Motor neuron (in vitro differentiated cells): ENCODE measurements around the gene NSMCE4A. TPM values are rescaled to one million over a fixed set of nuclear protein-coding genes. Genes with fewer than 3 reads are reported as not detected.
"Not testable (repeated sequence)": the region's sequence is repeated elsewhere in the genome, so short reads cannot be mapped to it uniquely, and the experiment has no call there.

Experiments used
- ATAC-seq, 8 experiments: fragments of 200-7000 bp; cut with Tn5 transposase; replicated peaks in 6 of 8; 2 replicates each; pipeline ENCODE4 v1.8.0; 2021; ENCODE audit warnings: mild to moderate bottlenecking in 8 of 8, moderate library complexity in 8 of 8
- H3K27ac ChIP-seq, 2 donors: fragments of 250-450 bp; sonication (Bioruptor Pico); 2 replicates each; pipeline ENCODE4 v1.9.0; 2021; ENCODE audit warnings: antibody characterized with exemption in 2 of 2, mild to moderate bottlenecking in 2 of 2, moderate library complexity in 1 of 2
- H3K4me1 ChIP-seq, 2 donors: fragments of 250-450 bp; sonication (Bioruptor Pico); replicated peaks in 1 of 2; 2 replicates each; pipeline ENCODE4 v1.6.1; 2021; ENCODE audit warnings: antibody characterized with exemption in 2 of 2, mild to moderate bottlenecking in 2 of 2, moderate library complexity in 1 of 2
- H3K4me3 ChIP-seq, 5 donors: fragments of 250-450 bp; sonication (Bioruptor Pico); 2 replicates each; pipeline ENCODE4 v1.9.0; 2021; ENCODE audit warnings: antibody characterized with exemption in 5 of 5, mild to moderate bottlenecking in 5 of 5, moderate library complexity in 4 of 5
- WGBS, 10 experiments: fragments of 450-650 bp; shearing (Covaris generic); methylation state at CpG; one replicate each; pipeline ENCODE4 v1.0.0; 2022; 5-methylcytosine and 5-hydroxymethylcytosine counted together
- in situ Hi-C, 9 experiments: fragments of 400-800 bp; cut with MboI; loops; one replicate each; pipeline ENCODE4 v1.15.0; 2021; ENCODE audit warnings: low sequenced_read_pairs in 9 of 9, low pct_unique_long_range_greater_than_20kb in 2 of 9; ENCODE audit not compliant: unreplicated experiment in 9 of 9
- total RNA-seq, 8 experiments: library from RNA; unstranded; fragments of 300-600 nt; gene quantifications; 2 replicates each; pipeline versions ENCODE4 v1.2.3 to v1.2.4, GENCODE V29; 2022

NSMCE4A gene
- total RNA-seq, 8 experiments from 2014 or later, result 19.9 to 44.8 (median 23.7) TPM

DNA sequence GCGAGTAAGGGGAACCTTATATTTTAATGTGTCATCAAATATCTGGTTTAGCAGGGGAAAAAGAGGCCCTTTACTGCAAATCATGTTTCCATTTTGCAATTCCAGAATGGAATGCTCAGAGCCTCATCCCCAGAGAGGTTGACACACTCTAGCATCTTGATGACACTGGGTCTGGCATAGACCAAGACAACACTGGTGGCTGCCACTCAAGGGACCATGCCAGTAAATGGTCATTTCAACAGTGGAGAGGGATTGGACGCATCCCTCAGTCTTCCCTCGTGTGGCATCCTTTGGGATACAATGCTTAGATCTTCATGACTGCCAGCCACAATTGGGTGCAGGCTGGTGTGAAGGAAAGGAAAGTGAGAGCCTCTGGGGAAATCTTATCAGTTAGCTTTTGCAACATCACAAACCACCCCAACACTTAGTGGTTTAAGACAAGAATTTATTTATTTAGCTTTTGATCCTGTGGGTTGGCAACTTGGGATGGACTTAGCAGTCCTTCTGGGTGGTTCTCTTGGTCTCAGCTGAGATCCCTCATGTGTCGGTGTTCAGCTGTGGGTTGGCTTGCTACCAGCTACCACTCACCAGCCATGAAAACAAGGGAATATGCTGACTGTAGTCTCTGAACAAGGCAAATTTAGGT is 35.5 kb upstream of the NSMCE4A start:
- no peaks in the 10 kb centered on the region for H3K4me1 ChIP-seq
- H3K4me3 ChIP-seq, result no peak overlapping the region
- no peak overlapping the region for H3K27ac ChIP-seq
- WGBS, 10 experiments, result 20 to 100% (median 89%) methylated on average over 1 to 4 of the region's 4 CpGs; no CpG with 5 or more reads in 1 of the 10 experiments
- in situ Hi-C loops, result no loop called here
- no peak for ATAC-seq

GRCh38 chr10:122007415-122007814 is 32.4 kb upstream of the NSMCE4A start:
- Histone ChIP-seq H3K4me3 (no peak overlapping the region), H3K4me1 (no peaks in the 10 kb centered on the region), H3K27ac (no peak overlapping the region)
- in situ Hi-C loops, result no loop called here
- ATAC-seq, result no peak
- 0 to 90% (median 47%) methylated on average over 2 to 3 of the region's 3 CpGs for WGBS, 10 experiments

DNA sequence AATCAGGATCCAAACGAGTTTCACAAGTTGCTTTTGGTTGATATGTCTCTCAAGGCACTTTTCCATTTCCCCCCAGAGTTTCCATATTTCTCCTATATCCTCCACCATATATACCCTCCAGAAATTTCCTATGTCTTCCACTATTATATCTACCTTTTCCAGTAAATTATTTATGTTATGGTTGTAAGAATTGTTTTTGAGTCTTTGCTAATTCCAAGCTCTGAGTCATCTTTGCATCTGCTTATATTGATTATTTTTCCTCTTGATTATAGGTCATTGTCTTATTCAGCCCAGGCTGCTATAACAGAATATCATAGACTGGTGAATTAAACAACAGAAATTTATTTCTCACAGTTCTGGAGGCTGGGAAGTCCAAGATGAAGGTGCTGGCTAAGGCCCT is 26.7 kb upstream of the NSMCE4A start:
- Histone ChIP-seq H3K27ac (no peak overlapping the region), H3K4me3 (no peak overlapping the region), H3K4me1 (no peaks in the 10 kb centered on the region)
- no peak for ATAC-seq
- 0 to 73% (median 30%) methylated on average over 1 of the region's 1 CpG for WGBS, 10 experiments
- in situ Hi-C loops, result no loop called here

GRCh38 chr10:121999301-121999700 is 24.3 kb upstream of the NSMCE4A start:
- WGBS, 10 experiments, result 8 to 100% (median 86%) methylated on average over 2 to 4 of the region's 4 CpGs; no CpG with 5 or more reads in 1 of the 10 experiments
- no peak for ATAC-seq
- Histone ChIP-seq H3K27ac (no peak overlapping the region), H3K4me3 (no peak overlapping the region), H3K4me1 (peaks cover 0 to 3% of the 10 kb centered on the region in 2 donors)
- in situ Hi-C loops, result no loop called here

DNA sequence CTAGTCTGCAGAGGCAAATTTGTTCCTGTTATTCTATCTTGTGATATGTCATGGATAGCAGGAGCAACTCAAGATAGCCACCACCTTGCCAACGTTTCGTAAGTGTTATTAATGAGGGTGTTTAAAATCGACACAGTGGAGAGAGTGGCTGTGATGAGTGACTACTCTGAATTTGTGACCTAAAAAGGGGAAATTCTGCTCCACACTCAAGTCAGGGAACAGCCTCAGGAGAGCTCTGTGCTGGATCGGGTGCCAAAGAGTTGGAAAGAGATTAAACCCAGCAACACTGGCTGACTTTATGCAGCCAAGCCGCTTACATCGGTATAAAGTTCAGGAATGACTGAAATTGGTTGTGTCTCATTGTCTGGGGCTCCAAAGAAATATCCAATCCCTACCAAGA is 23.4 kb upstream of the NSMCE4A start:
- no peak for ATAC-seq
- in situ Hi-C loops, result no loop called here
- H3K4me3 ChIP-seq, result no peak overlapping the region
- peaks cover 0 to 9% of the 10 kb centered on the region in 2 donors for H3K4me1 ChIP-seq
- H3K27ac ChIP-seq, result no peak overlapping the region
- 18 to 100% (median 85%) methylated on average over 1 to 6 of the region's 6 CpGs; no CpG with 5 or more reads in 1 of the 10 experiments for WGBS, 10 experiments

GRCh38 chr10:121994429-121994941 is 19.5 kb upstream of the NSMCE4A start:
- WGBS, 10 experiments, result 6 to 64% (median 32%) methylated on average over 2 to 7 of the region's 10 CpGs; no CpG with 5 or more reads in 2 of the 10 experiments
- peak; percentile 67 to 99 (median 82) for ATAC-seq
- in situ Hi-C loops, result no loop called here
- no peak overlapping the region for H3K27ac ChIP-seq
- no peak overlapping the region for H3K4me3 ChIP-seq
- H3K4me1 ChIP-seq, result peaks cover 0 to 9% of the 10 kb centered on the region in 2 donors

- WGBS, 10 experiments, result 25 to 100% (median 88%) methylated on average over 1 to 4 of the region's 4 CpGs; no CpG with 5 or more reads in 2 of the 10 experiments
- H3K4me3 ChIP-seq, ATAC-seq, H3K27ac ChIP-seq, in situ Hi-C loops, H3K4me1 ChIP-seq: not testable (repeated sequence)
These were observed 16.7 kb upstream of the NSMCE4A start for GRCh38 chr10:121991727-121992126.

DNA sequence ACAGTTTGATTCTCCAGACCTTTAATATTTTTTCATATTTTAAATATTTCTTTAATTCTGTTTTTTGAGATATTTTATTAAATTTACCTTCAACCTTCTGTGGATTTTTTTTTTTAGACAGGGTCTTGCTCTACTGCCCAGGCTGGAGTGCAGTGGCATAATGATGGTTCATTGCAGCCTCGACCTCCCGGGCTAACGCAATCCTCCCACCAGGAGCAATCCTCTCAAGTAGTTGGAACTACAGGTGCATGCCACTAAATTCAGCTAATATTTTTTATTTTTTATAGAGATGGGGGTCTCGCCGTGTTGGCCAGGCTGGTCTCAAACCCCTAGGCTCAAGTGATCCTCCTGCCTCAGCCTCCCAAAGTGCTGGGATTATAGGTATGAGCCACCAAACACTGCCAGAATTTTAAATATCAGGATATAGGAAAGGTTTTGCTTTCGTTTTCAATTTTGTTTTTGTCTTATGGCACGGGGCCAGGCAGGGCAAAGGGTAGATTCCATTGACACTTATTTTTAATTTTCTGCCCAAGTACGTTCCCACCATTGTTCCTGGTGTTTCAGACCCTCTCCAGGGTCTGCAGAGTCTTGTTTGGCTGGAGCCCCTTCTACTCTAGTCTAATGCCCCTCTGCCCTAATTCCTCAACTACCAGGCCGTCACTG is 15.1 kb upstream of the NSMCE4A start:
- H3K4me1 ChIP-seq, result peaks cover 0 to 9% of the 10 kb centered on the region in 2 donors
- no peak for ATAC-seq
- 52 to 100% (median 74%) methylated on average over 1 to 9 of the region's 9 CpGs for WGBS, 10 experiments
- in situ Hi-C loops, result no loop called here
- H3K4me3 ChIP-seq, result no peak overlapping the region
- no peak overlapping the region for H3K27ac ChIP-seq

GRCh38 chr10:121988361-121989324 is 13.6 kb upstream of the NSMCE4A start, which contains the start of gene TACC2:
Gene TACC2, plus strand, starts transcription at chr10:121989163. Its CDS starts 32,819 bp downstream, at chr10:122021982.
- ATAC-seq, result no peak
- Histone ChIP-seq H3K4me3 (no peak within 1 kb of the TSS), H3K27ac (no peak within 1 kb of the TSS), H3K4me1 (no peaks in the 10 kb centered on the region)
- 36 to 100% (median 87%) methylated on average over 1 to 11 of the region's 15 CpGs for WGBS, 10 experiments
- in situ Hi-C loops, result no loop called here

GRCh38 chr10:121984463-121984862 is 9.4 kb upstream of the NSMCE4A start:
- ATAC-seq, result no peak
- H3K27ac ChIP-seq, result no peak overlapping the region
- in situ Hi-C loops, result no loop called here
- H3K4me1 ChIP-seq, result no peaks in the 10 kb centered on the region
- 25 to 100% (median 67%) methylated on average over 1 to 2 of the region's 2 CpGs; no CpG with 5 or more reads in 5 of the 10 experiments for WGBS, 10 experiments
- no peak overlapping the region for H3K4me3 ChIP-seq

GRCh38 chr10:121983852-121984251 is 8.8 kb upstream of the NSMCE4A start:
- H3K4me3 ChIP-seq, result no peak overlapping the region
- H3K4me1 ChIP-seq, result no peaks in the 10 kb centered on the region
- WGBS, 10 experiments, result 38 to 93% (median 56%) methylated on average over 1 to 5 of the region's 5 CpGs; no CpG with 5 or more reads in 1 of the 10 experiments
- no peak for ATAC-seq
- no peak overlapping the region for H3K27ac ChIP-seq
- in situ Hi-C loops, result no loop called here

DNA sequence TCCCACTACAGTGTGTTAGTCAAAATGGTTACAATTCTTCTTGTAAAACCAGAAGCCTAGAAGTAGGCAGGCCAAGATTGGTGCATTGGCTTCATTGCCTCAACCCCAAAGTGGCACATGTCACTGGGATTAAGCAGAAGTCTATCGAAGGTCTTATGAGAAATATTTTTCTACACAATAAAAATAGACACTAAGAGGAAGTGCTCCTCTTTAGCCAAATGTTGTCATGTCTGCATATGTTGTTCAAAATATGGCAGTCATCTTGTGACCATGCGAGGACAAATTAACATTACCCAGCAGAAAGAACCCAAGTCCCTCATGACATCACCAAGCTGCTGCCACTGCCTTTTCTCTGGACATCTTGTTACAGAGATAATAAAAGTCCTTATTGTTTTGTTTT is 6.3 kb upstream of the NSMCE4A start:
- no peak for ATAC-seq
- Histone ChIP-seq H3K4me3 (no peak overlapping the region), H3K4me1 (no peaks in the 10 kb centered on the region), H3K27ac (no peak overlapping the region)
- 0 to 100% (median 57%) methylated on average over 1 to 2 of the region's 2 CpGs; no CpG with 5 or more reads in 2 of the 10 experiments for WGBS, 10 experiments
- in situ Hi-C loops, result no loop called here

DNA sequence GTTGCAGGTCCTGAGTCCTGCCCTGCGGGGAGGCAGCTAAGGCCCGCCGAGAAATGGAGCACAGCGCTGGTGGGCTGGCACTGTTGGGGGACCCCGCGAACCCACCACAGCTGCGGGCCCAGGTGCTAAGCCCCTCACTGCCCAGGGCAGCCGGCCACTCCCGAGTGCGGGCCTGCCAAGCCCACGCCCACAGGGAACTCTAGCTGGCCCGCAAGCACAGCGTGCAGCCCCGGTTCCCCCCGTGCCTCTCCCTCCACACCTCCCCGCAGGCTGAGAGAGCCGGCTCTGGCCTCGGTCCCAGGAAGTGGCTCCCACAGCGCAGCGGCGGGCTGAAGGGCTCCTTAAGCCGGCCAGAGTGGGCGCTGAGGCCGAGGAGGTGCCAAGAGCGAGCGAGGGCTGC is 3.5 kb upstream of the NSMCE4A start:
- peaks cover 5 to 6% of the 10 kb centered on the region in 2 donors for H3K4me1 ChIP-seq
- H3K4me3 ChIP-seq, result no peak overlapping the region
- WGBS, 10 experiments, result no CpG with 5 or more reads among the region's 26 CpGs
- H3K27ac ChIP-seq, result no peak overlapping the region
- no peak for ATAC-seq
- in situ Hi-C loops, result no loop called here
